SHP77 (cell line): Measurements from ENCODE around the gene APMAP.

Source experiments
- DNase-seq, 2 experiments: peaks; one replicate each; lab custom pipeline; 2025; lab: John Stamatoyannopoulos, UW

APMAP gene

GRCh38 chr20:25024171-25024570, 31.6 kb upstream of the APMAP start:
- DNase-seq: no peak

- DNase-seq: no peak
Observed at GRCh38 chr20:25023356-25023755, 30.8 kb upstream of the APMAP start.

GRCh38 chr20:25022680-25023079, 30.1 kb upstream of the APMAP start:
- no peak for DNase-seq

DNA sequence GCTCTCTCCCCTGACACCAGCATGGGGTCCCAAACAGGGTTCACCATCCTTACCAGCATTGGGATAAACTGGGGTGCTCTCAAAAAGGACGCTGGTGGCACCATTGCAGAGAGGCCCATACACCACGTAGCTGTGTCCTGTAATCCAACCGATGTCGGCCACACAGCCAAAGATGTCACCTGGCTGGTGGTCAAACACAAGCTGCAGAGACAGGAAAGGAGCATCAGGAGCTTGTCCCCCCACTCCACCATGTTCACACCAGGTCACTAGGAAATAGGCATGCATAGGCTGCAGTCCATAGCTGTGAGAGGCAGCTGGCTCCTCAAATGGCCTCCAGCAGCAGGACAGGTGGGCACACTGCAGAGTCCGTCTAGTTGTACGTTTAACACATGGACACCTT, 28.8 kb upstream of the APMAP start:
- no peak for DNase-seq

DNA sequence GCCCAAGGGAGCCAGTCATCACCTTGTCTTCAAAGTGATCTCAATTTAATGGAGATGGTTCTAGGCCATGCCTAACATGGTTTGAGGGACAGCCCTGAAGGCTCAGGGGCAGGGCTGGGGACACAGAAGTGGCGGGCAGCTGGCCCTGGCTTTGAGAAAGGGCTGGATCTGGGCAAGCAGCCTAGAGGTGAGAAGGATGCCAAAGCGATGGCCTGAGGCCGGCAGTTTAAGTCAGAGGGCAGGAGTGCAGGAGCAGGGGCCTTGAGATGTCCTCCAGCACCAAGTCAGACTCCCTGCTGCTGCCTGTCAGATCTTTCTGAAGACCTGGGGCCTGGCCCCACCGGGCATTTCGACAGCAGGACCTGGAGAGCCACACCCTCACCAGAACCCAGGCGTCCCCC, 28.4 kb upstream of the APMAP start:
- no peak for DNase-seq

GRCh38 chr20:25020345-25020744, 27.8 kb upstream of the APMAP start:
- no peak for DNase-seq

- DNase-seq: no peak
Observed at GRCh38 chr20:25019381-25020155, 27.0 kb upstream of the APMAP start.

GRCh38 chr20:25018841-25019240, 26.3 kb upstream of the APMAP start:
- no peak for DNase-seq

GRCh38 chr20:25018425-25018824, 25.9 kb upstream of the APMAP start:
- no peak for DNase-seq

DNA sequence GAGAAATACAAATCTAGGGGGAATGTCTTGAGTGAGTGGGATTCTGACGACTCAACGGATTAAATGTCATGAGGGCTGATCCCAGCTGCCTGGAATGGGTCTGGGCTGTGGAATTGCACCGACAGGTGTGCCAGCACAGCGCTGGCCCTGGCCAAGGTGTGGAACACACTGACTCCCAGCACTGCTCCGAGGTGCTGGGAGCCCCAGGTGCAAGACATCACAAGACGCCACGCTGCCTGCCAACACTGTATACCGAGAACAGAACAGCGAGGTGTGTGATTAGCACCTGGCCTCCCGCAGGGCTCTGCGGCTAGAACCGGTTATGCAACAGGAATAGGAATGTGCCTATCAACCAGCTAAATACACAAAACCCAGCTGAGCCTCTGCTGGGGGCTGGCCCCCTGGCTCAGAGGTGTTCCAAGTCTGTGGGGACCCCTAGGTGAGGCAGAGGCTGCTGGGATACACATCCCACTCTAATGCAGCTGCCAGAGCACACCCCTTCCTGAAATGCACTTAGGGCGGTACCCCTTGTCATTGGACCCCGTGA, 24.8 kb upstream of the APMAP start:
- DNase-seq: no peak

DNA sequence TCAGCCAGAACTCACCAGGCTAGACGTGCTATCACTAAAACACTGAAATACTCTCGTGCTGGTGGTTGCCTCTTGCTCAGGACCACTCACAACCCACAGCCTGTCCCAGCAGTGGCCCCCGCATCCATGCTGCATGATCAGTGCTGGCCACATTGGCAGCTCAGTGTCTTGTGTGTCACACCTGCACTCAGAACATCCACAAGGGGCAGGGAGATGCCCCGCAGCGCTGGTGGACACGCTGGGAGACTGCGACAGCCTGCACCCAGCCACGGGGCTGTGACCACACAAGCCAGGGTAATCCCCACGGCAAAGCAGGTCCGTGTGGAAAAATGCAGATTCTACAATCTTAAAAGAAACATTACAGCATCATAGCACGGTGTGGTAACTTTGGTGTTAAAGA, 23.9 kb upstream of the APMAP start:
- no peak for DNase-seq

- DNase-seq: no peak
Observed at GRCh38 chr20:25015986-25016385, 23.4 kb upstream of the APMAP start.

DNA sequence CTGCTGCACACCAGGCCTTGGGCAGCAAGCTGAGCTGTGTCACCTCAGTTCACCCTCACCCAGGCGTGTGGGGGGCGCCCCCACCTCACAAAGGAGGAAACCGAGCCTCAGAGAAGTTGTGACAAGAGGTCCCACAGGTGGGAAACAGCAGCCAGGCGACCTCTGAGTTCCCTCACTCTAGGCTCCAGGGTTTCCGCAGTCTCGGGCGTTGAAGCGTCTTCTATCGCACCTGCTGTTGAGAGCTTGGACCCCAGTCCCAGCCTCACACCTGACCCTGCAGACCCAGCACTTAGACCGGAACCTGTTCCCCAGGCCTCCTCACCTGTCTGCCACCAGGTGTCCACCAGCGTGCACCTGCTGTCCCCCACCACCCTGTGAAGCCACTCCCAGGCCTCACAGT, 22.3 kb upstream of the APMAP start:
- no peak for DNase-seq

- DNase-seq: no peak
Observed at GRCh38 chr20:25013478-25014380, 21.2 kb upstream of the APMAP start.

DNA sequence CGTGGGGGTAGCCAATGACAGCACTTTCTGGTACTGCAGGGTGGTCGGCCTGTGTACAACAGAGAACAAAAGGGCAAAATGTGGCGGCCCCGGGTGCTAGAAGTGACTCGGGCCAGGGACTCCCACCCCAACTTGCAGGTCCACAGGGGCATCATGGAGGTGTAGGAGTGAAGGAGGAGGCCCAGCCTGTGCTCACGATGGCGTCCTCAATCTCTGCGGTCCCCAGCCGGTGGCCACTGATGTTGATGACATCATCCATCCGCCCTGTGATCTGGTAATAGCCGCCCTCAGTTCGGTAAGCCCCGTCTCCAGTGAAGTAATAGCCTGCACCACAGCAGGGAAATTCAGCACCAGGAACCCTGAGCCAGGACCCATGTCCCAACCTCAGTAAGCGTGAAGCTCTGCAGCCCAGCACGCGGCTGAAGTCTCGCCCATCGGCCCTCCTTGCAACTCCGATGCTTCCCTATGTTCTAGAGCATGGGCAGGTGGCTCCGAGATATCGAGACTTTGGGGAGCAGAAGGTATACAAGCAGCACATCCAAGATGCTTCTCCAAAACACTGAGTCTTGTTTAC, 20.2 kb upstream of the APMAP start:
- DNase-seq: no peak

GRCh38 chr20:25011831-25012241, 19.3 kb upstream of the APMAP start:
- DNase-seq: no peak

DNA sequence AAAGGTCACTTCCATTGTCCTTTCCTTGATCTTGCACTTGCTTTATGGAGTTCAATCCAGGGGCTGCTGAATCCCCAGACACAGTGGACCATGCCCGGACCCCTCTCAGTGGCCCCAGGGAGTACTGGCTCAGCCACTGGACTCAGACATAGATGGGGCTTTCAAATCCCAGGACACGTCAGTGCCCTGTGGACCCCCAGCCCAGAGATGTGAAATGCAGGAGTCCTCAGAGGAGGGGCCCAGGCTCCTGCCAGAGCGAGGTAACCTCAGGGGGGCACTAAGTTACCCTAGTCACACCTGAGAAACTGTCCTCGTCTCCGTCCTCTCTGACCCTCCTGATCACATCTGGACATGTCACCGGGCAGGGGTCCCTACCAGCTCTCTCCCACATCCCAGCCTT, 18.7 kb upstream of the APMAP start:
- DNase-seq: no peak

- no peak for DNase-seq
Observed at GRCh38 chr20:25009218-25010145, 16.9 kb upstream of the APMAP start.

- DNase-seq: no peak
Observed at GRCh38 chr20:25008388-25009217, 16.1 kb upstream of the APMAP start.

DNA sequence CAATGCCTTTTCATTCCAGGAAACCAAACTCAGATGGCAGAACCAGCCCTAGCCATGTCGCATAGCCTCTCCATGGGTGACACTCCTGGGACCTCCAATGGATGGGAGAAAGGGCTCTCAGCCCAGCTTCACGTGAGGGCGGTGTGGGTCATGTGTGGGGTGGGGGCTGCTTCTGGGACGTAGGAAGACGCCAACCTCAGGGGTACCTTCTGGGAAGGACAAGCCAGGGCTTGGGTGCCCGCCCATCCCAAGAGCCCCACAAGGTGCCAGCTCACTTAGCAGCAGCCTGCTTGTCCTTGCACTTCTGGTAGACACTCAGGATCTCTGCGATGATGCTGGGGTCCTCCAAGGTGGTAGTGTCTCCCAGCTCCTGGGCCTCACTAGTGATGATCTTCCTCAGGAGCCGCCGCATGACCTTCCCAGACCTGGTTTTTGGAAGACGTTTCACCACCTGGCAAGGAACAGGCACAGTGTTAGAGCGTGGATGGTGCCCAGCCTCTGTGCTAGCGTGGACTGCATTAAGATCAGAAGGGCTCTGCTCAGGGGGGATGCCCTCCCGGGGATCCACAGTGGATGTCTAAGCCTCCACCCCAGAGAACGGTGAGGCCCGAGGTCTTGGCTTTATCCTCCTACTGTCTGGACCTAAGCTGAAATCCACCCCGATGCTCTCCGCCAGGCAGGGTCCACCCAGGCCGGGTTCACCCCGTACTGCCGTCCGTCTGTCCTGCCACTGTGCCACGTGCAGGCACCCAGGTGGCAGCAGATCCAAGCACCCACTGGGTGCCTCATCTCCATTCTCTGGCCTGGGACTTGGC, 15.1 kb upstream of the APMAP start:
- DNase-seq: no peak
